Retinal pigment epithelial cell (primary cell): ENCODE results near the gene IFRD1.

ENCODE experiments used
- DNase-seq: peaks from one replicate; pipeline ENCODE4 v3.0.0-alpha.2; 2010; ENCODE audit warnings: low read depth
- H3K4me3 ChIP-seq: 2 replicates; pipeline ENCODE4 v1.5.1; 2011; ENCODE audit warnings: mild to moderate bottlenecking, low read length, control low read depth, moderate library complexity
- CTCF ChIP-seq: conservative IDR thresholded peaks from 2 replicates; pipeline ENCODE4 v1.5.1; 2011; ENCODE audit warnings: low read depth, low read length, control low read depth, inconsistent platforms

Gene IFRD1

GRCh38 chr7:112523871-112524270, 73.6 kb downstream of the IFRD1 start:
- DNase-seq = no peak
- TF ChIP-seq CTCF = no peak
- no peak overlapping the region for H3K4me3 ChIP-seq
